ENCODE measurements around the gene DOCK11.

DOCK11 gene

GRCh38 chrX:118536204-118536603, 40.6 kb downstream of the DOCK11 start:
- no peaks in the 10 kb centered on the region for H4K20me1 ChIP-seq (ENCODE audit: insufficient read depth, low read length)
- H3K9me3 ChIP-seq (ENCODE audit: low read length) = no peaks in the 10 kb centered on the region
- H3K9me2 ChIP-seq (ENCODE audit: low read depth, low read length) = no peaks in the 10 kb centered on the region
- H3K27ac ChIP-seq (ENCODE audit: low read depth, low read length, poor library complexity, severe bottlenecking) = peak overlapping the region; percentile 14
- peak overlapping the region; percentile 48; the same call in 1 of the 2 replicates for H3K4me2 ChIP-seq (ENCODE audit: low read length)
- peaks cover 22% of the 10 kb centered on the region for H3K4me1 ChIP-seq (ENCODE audit: insufficient read depth, low read length, severe bottlenecking)
- H3K9ac ChIP-seq (ENCODE audit: low read length) = no peak overlapping the region
- H3K79me2 ChIP-seq (ENCODE audit: insufficient read depth, low read length) = no peaks in the 10 kb centered on the region
- H3K36me3 ChIP-seq (ENCODE audit: insufficient read depth, low read length) = no peaks in the 10 kb centered on the region
- H2AFZ ChIP-seq (ENCODE audit: low read length) = no peak overlapping the region
- H3F3A ChIP-seq (ENCODE audit: insufficient read depth, low read length) = no peaks in the 10 kb centered on the region
- H3K27me3 ChIP-seq (ENCODE audit: insufficient read depth, low read length) = no peaks in the 10 kb centered on the region
- TF ChIP-seq CTCF (IDR thresholded peaks at IDR 0.05; ENCODE audit: low read length) (no peak), EZH2 (IDR thresholded peaks at IDR 0.05; ENCODE audit: borderline replicate concordance, low read length) (no peak)
- no peak overlapping the region for H3K4me3 ChIP-seq (ENCODE audit: low read depth, low read length, poor library complexity, severe bottlenecking)

- H3K36me3 ChIP-seq (ENCODE audit: insufficient read depth, low read length) = no peaks in the 10 kb centered on the region
- peak overlapping the region; percentile 48 for H3K4me2 ChIP-seq (ENCODE audit: low read length)
- no peaks in the 10 kb centered on the region for H3K79me2 ChIP-seq (ENCODE audit: insufficient read depth, low read length)
- no peaks in the 10 kb centered on the region for H4K20me1 ChIP-seq (ENCODE audit: insufficient read depth, low read length)
- no peaks in the 10 kb centered on the region for H3F3A ChIP-seq (ENCODE audit: insufficient read depth, low read length)
- H3K4me1 ChIP-seq (ENCODE audit: insufficient read depth, low read length, severe bottlenecking) = peaks cover 22% of the 10 kb centered on the region
- H3K27me3 ChIP-seq (ENCODE audit: insufficient read depth, low read length) = no peaks in the 10 kb centered on the region
- H3K4me3 ChIP-seq (ENCODE audit: low read depth, low read length, poor library complexity, severe bottlenecking) = no peak overlapping the region
- H3K9me2 ChIP-seq (ENCODE audit: low read depth, low read length) = no peaks in the 10 kb centered on the region
- no peak overlapping the region for H2AFZ ChIP-seq (ENCODE audit: low read length)
- peak overlapping the region; percentile 14 for H3K27ac ChIP-seq (ENCODE audit: low read depth, low read length, poor library complexity, severe bottlenecking)
- peak; percentile 55 for TF ChIP-seq CTCF (IDR thresholded peaks at IDR 0.05; ENCODE audit: low read length)
- no peak for TF ChIP-seq EZH2 (IDR thresholded peaks at IDR 0.05; ENCODE audit: borderline replicate concordance, low read length)
- H3K9me3 ChIP-seq (ENCODE audit: low read length) = no peaks in the 10 kb centered on the region
- no peak overlapping the region for H3K9ac ChIP-seq (ENCODE audit: low read length)
Observed at GRCh38 chrX:118536687-118537461, 41.3 kb downstream of the DOCK11 start.

- Histone ChIP-seq H3K36me3 (ENCODE audit: insufficient read depth, low read length) (no peaks in the 10 kb centered on the region), H3K27ac (ENCODE audit: low read depth, low read length, poor library complexity, severe bottlenecking) (no peak overlapping the region), H3K9ac (ENCODE audit: low read length) (no peak overlapping the region), H3K9me2 (ENCODE audit: low read depth, low read length) (no peaks in the 10 kb centered on the region), H3K27me3 (ENCODE audit: insufficient read depth, low read length) (no peaks in the 10 kb centered on the region), H2AFZ (ENCODE audit: low read length) (no peak overlapping the region), H3K9me3 (ENCODE audit: low read length) (no peaks in the 10 kb centered on the region), H3K4me2 (ENCODE audit: low read length) (no peak overlapping the region), H3K79me2 (ENCODE audit: insufficient read depth, low read length) (no peaks in the 10 kb centered on the region), H3K4me3 (ENCODE audit: low read depth, low read length, poor library complexity, severe bottlenecking) (no peak overlapping the region), H3K4me1 (ENCODE audit: insufficient read depth, low read length, severe bottlenecking) (peaks cover 22% of the 10 kb centered on the region), H4K20me1 (ENCODE audit: insufficient read depth, low read length) (no peaks in the 10 kb centered on the region), H3F3A (ENCODE audit: insufficient read depth, low read length) (no peaks in the 10 kb centered on the region)
- TF ChIP-seq CTCF (IDR thresholded peaks at IDR 0.05; ENCODE audit: low read length) (no peak), EZH2 (IDR thresholded peaks at IDR 0.05; ENCODE audit: borderline replicate concordance, low read length) (no peak)
Observed at GRCh38 chrX:118538386-118538785, 42.8 kb downstream of the DOCK11 start.
